Sigmoid colon (tissue), 7 donors: ENCODE results near the gene SMIM22. TPM values are rescaled to one million over a fixed set of nuclear protein-coding genes. Genes with fewer than 3 reads are reported as not detected.

Source experiments
- DNase-seq: peaks from one replicate; pipeline ENCODE4 v3.0.0-alpha.2; 2019
- H3K27ac ChIP-seq, 4 donors: fragments of 200-600 bp; sonication (generic); one replicate each; pipeline ENCODE4 v1.5.1; 2016 to 2019; ENCODE audit warnings: mild to moderate bottlenecking in 1 of 4
- H3K27me3 ChIP-seq, 3 donors: fragments of 200-600 bp; sonication (generic); one replicate each; pipeline ENCODE4 v1.5.1; 2019; ENCODE audit warnings: mild to moderate bottlenecking in 1 of 3
- H3K36me3 ChIP-seq, 4 donors: fragments of 200-600 bp; sonication (generic); one replicate each; pipeline ENCODE4 v1.5.1; 2016 to 2019
- H3K4me1 ChIP-seq, 4 donors: fragments of 200-600 bp; sonication (generic); one replicate each; pipeline ENCODE4 v1.5.1; 2017 to 2019
- H3K4me3 ChIP-seq, 4 donors: fragments of 200-600 bp; sonication (generic); one replicate each; pipeline ENCODE4 v1.5.1; 2017 to 2019; ENCODE audit warnings: mild to moderate bottlenecking in 2 of 4, moderate library complexity in 1 of 4
- H3K9me3 ChIP-seq, 4 donors: fragments of 200-600 bp in 3 of 4; sonication (generic) in 3 of 4; one replicate each; pipeline versions ENCODE4 v1.5.1 to v1.6.1; 2013 to 2019
- CTCF ChIP-seq, 4 experiments: fragments of 450-650 bp in 3 of 4; fragments of 200-600 bp in 1 of 4; IDR thresholded peaks; one replicate each; pipeline ENCODE4 v1.5.1; 2016 to 2019; ENCODE audit warnings: antibody characterized with exemption in 4 of 4, mild to moderate bottlenecking in 3 of 4, moderate library complexity in 2 of 4
- EP300 ChIP-seq, 4 donors: sonication (generic); formaldehyde crosslinking; IDR thresholded peaks; one replicate each; pipeline ENCODE4 v1.6.1; 2017; ENCODE audit warnings: antibody characterized with exemption in 4 of 4
- POLR2A ChIP-seq, 2 donors: fragments of 450-650 bp; IDR thresholded peaks; one replicate each; pipeline ENCODE4 v1.6.1; 2016; ENCODE audit warnings: antibody characterized with exemption in 2 of 2, mild to moderate bottlenecking in 2 of 2, moderate library complexity in 2 of 2
- POLR2AphosphoS5 ChIP-seq, 4 donors: sonication (generic); formaldehyde crosslinking; IDR thresholded peaks; one replicate each; pipeline ENCODE4 v1.6.1; 2017; ENCODE audit warnings: antibody characterized with exemption in 4 of 4
- WGBS, 2 donors: extraction: QIAGEN DNeasy Blood & Tissue Kit; methylation state at CpG; one replicate each; pipeline ENCODE4 v1.1.7; 2013; 5-methylcytosine and 5-hydroxymethylcytosine counted together
- intact Hi-C: fragments of 100-400 bp; cut with DNase I; formaldehyde crosslinking; loops from one replicate; pipeline ENCODE4 v1.15.1; 2023
- polyA plus RNA-seq, 3 donors: library from polyadenylated mRNA; stranded (reverse); fragments of 200-250 nt; gene quantifications; one replicate each; pipeline ENCODE4 v1.2.3, GENCODE V29; 2013
- total RNA-seq, 4 donors: library from RNA; depleted of rRNA; stranded (reverse); fragments of >200 nt; gene quantifications; one replicate each; pipeline ENCODE4 v1.1.0, GENCODE V29; 2016
- donor health status: healthy with polysubstance abuse.
- donor health status: Bipolar disorder and iron deficiency.
- donor health status: healthy.

Gene SMIM22
- total and polyA plus RNA-seq, 7 donors = 848 to 2,006 (median 1,963) TPM; not detected in 4

DNA sequence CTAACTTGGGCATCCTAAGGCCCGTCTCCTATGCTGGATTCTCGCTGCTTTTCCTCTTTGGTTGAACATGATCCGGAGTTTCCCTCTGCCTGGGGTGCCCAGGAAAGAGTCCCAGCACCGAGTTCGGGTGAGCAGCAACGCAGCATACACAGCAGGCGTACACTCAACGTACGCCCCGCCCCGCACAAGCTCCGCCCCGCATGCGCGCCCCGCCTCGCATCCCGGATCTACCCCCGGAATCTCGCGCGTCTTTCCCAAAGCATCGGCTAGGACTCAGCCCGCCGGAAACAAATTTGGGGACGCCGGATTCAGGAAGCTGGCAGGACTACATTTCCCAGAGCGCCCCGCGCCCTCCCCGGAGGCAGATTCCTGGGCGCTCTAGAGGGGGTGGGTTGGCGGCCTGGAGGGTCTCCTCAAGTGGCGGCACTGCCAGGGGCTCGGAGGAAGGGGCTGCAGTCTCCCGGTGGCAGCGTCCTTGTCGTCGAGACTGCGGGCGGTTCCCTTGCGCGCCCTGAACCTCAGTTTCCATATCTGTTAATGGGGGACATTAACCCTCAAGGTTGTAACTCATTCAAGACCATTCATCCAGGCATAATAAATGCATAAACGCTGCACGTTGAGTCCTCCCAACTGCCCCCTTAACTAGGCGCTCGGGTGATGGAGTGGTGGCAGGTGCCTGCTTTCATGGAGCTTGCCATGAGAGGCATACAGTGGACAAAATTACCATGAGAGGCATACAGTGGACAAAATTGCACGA is 26.4 kb upstream of the SMIM22 start:
- TF ChIP-seq POLR2AphosphoS5 (IDR thresholded peaks at IDR 0.05) (peak; percentile 90 to 98 (median 95)), CTCF (IDR thresholded peaks at IDR 0.05) (no peak), POLR2A (IDR thresholded peaks at IDR 0.05) (peak; percentile 83)
- H3K4me3 ChIP-seq = peak overlapping the region; percentile 39 to 93 (median 70)
- intact Hi-C loops = loop anchor here (2.0 kb wide), 3 partner anchors 32 to 188 kb away; partner anchors contain the start of genes GLYR1 and UBN1
- 3 to 6% methylated on average over 48 of the region's 48 CpGs for WGBS, 2 donors
- H3K27me3 ChIP-seq = no peaks in the 10 kb centered on the region
- peaks cover 0 to 38% (median 29%) of the 10 kb centered on the region in 4 donors for H3K4me1 ChIP-seq
- H3K36me3 ChIP-seq = peaks cover 0 to 17% (median 7%) of the 10 kb centered on the region in 4 donors
- DNase-seq = peak; percentile 99
- H3K27ac ChIP-seq = peak overlapping the region; percentile 91 to 92 (median 92)
- H3K9me3 ChIP-seq = no peaks in the 10 kb centered on the region

DNA sequence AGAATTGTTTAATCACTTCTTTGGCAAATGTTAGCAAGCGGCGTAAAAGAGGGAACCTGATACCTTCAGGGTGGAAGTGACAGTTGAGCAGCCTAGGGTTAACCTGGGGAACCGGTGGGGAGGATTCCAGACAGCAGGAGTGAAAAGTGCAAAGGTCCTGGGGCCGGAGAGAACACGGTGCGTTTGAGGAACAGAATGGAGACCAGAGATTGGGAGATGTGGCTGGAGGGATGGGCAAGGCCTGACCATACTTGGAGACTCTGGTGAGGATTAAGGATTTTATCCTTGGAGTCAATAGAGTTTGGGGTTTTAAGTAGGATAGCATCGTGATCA is 25.9 kb upstream of the SMIM22 start:
- no peaks in the 10 kb centered on the region for H3K27me3 ChIP-seq
- no peak for DNase-seq
- 44 to 69% methylated on average over 7 of the region's 7 CpGs for WGBS, 2 donors
- H3K4me1 ChIP-seq = peaks cover 0 to 38% (median 29%) of the 10 kb centered on the region in 4 donors
- no peaks in the 10 kb centered on the region for H3K9me3 ChIP-seq
- peak overlapping the region; percentile 91 to 92 (median 92) for H3K27ac ChIP-seq
- TF ChIP-seq EP300 (IDR thresholded peaks at IDR 0.05) (no peak), POLR2AphosphoS5 (IDR thresholded peaks at IDR 0.05) (no peak), POLR2A (IDR thresholded peaks at IDR 0.05) (no peak), CTCF (IDR thresholded peaks at IDR 0.05) (no peak)
- intact Hi-C loops = loop anchor here (2.0 kb wide), 3 partner anchors 32 to 188 kb away; partner anchors contain the start of genes GLYR1 and UBN1
- peaks cover 0 to 12% (median 2%) of the 10 kb centered on the region in 4 donors for H3K36me3 ChIP-seq
- peak overlapping the region in 3 of 4 donors; percentile 61 to 93 (median 80) for H3K4me3 ChIP-seq

DNA sequence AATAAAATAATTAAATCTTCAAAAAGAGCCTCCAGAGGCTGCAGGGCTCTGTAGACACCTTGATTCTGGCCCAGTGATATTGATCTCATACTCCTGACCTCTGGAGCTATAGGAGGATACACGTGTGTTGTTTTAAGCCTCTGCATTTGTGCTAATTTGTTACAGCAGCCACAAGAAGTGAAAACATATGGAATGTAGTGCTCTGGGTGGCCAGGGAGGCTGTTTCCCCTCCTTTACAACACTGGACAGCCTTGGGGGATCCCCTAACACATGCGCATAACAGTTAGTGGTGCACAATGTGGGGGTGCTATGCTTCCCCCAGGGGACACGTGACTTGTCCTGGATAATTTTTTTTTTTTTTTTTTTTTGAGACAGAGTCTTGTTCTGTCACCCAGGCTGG is 23.5 kb upstream of the SMIM22 start:
- Histone ChIP-seq H3K4me3 (no peak overlapping the region), H3K9me3 (no peaks in the 10 kb centered on the region), H3K27ac (no peak overlapping the region), H3K36me3 (no peaks in the 10 kb centered on the region), H3K27me3 (no peaks in the 10 kb centered on the region), H3K4me1 (peaks cover 0 to 20% (median 13%) of the 10 kb centered on the region in 4 donors)
- no peak for TF ChIP-seq POLR2A (IDR thresholded peaks at IDR 0.05)
- no peak for TF ChIP-seq EP300 (IDR thresholded peaks at IDR 0.05)
- TF ChIP-seq CTCF (IDR thresholded peaks at IDR 0.05) = no peak
- no peak for TF ChIP-seq POLR2AphosphoS5 (IDR thresholded peaks at IDR 0.05)
- no peak for DNase-seq
- intact Hi-C loops = no loop called here
- WGBS, 2 donors = 71 to 78% methylated on average over 3 of the region's 3 CpGs

DNA sequence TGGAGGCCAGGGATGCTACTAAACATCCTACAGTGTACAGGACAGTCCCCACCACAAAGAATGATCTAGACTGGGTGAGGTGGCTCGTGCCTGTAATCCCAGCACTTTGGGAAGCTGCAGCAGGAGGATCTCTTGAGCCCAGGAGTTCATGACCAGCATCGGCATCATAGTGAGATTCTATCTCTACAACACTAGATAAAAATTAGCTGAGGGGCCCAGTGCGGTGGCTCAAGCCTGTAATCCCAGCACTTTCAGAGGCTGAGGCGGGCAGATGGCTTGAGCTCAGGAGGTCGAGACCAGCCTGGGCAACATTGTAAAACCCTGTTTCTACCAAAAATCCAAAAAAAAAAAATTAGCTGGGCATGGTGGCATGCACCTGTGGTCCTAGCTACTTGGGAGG is 22.8 kb upstream of the SMIM22 start:
- H3K27ac ChIP-seq = no peak overlapping the region
- 90% methylated on average over 5 of the region's 5 CpGs for WGBS, 2 donors
- TF ChIP-seq POLR2AphosphoS5 (IDR thresholded peaks at IDR 0.05) (no peak), EP300 (IDR thresholded peaks at IDR 0.05) (no peak), CTCF (IDR thresholded peaks at IDR 0.05) (no peak), POLR2A (IDR thresholded peaks at IDR 0.05) (no peak)
- intact Hi-C loops = no loop called here
- no peaks in the 10 kb centered on the region for H3K27me3 ChIP-seq
- no peaks in the 10 kb centered on the region for H3K36me3 ChIP-seq
- H3K4me3 ChIP-seq = no peak overlapping the region
- peaks cover 0 to 18% (median 12%) of the 10 kb centered on the region in 4 donors for H3K4me1 ChIP-seq
- no peak for DNase-seq
- no peaks in the 10 kb centered on the region for H3K9me3 ChIP-seq
